ENCODE data around the gene MSH5. TPM values are rescaled to one million over a fixed set of nuclear protein-coding genes. Genes with fewer than 3 reads are reported as not detected.

Gene MSH5
- total and polyA plus RNA-seq, 9 of the 15 experiments (the other 6 are each of a cell fraction or from before 2014, with no cell fraction given) = 12.5 to 104 (median 46.6) TPM

DNA sequence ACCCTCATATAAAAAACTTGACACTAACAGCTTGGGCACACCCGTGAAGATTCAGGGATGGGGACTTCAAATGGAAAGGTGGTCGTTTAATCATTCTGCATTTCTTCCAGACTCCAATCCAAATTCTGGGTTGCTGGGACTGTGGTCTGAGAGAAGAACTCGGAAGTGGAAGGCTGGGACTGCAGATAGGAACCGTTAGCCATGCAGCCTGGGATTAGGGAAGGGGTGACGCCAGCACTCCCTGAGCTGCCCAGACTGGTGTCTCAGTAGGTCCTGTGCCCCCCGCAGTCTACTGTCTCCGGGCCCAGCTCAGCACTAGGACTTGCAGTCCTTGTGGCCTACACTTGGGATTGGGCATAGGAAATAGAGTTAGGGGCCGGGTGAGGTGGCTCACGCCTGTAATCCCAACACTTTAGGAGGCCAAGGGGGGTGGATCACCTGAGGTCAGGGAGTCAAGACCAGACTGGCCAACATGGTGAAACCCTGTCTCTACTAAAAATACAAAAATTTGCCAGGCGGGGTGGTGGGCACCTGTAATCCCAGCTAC lies 3.0 kb upstream of the MSH5 start (continued):
- TF ChIP-seq LCOR (CRISPR knock-in tag; IDR thresholded peaks at IDR 0.05) (no peak), ZFP30 (CRISPR knock-in tag; IDR thresholded peaks at IDR 0.05; ENCODE audit: borderline replicate concordance) (no peak), RUNX1 (IDR thresholded peaks at IDR 0.05; ENCODE audit: low read depth) (no peak), ZNF583 (CRISPR knock-in tag; IDR thresholded peaks at IDR 0.05) (peak; percentile 79; the same call in 1 of the 2 replicates), SMARCE1 (IDR thresholded peaks at IDR 0.05) (no peak), ZNF354B (CRISPR knock-in tag; IDR thresholded peaks at IDR 0.05) (no peak), TAF7 (tag; IDR thresholded peaks at IDR 0.05) (no peak), MEIS2 (IDR thresholded peaks at IDR 0.05; ENCODE audit: partially characterized antibody) (no peak), ZNF143 (CRISPR knock-in tag; IDR thresholded peaks at IDR 0.05) (no peak), ZNF121 (CRISPR knock-in tag; conservative IDR thresholded peaks at IDR 0.05) (no peak), HLTF (IDR thresholded peaks at IDR 0.05) (no peak; the same call in 1 of the 2 replicates), RBM34 (IDR thresholded peaks at IDR 0.05; ENCODE audit: borderline replicate concordance, insufficient read depth, low read length) (no peak), HOXB6 (CRISPR knock-in tag; IDR thresholded peaks at IDR 0.05; ENCODE audit: borderline replicate concordance) (no peak), CXXC5 (CRISPR knock-in tag; IDR thresholded peaks at IDR 0.05) (no peak; the same call in 1 of the 2 replicates), ZBED1 (IDR thresholded peaks at IDR 0.05) (no peak), ZNF445 (CRISPR knock-in tag; IDR thresholded peaks at IDR 0.05; ENCODE audit: low read depth) (no peak), RAD21 (CRISPR knock-in tag; conservative IDR thresholded peaks at IDR 0.05 in 1 of 2, IDR thresholded peaks at IDR 0.05 in 1 of 2) (no peak), NCOR1 (IDR thresholded peaks at IDR 0.05) (no peak), GATAD2B (IDR thresholded peaks at IDR 0.05; ENCODE audit: borderline replicate concordance) (no peak), CCAR2 (IDR thresholded peaks at IDR 0.05; ENCODE audit: low read depth, low read length) (no peak)
- TF ChIP-seq, protein P1, sequence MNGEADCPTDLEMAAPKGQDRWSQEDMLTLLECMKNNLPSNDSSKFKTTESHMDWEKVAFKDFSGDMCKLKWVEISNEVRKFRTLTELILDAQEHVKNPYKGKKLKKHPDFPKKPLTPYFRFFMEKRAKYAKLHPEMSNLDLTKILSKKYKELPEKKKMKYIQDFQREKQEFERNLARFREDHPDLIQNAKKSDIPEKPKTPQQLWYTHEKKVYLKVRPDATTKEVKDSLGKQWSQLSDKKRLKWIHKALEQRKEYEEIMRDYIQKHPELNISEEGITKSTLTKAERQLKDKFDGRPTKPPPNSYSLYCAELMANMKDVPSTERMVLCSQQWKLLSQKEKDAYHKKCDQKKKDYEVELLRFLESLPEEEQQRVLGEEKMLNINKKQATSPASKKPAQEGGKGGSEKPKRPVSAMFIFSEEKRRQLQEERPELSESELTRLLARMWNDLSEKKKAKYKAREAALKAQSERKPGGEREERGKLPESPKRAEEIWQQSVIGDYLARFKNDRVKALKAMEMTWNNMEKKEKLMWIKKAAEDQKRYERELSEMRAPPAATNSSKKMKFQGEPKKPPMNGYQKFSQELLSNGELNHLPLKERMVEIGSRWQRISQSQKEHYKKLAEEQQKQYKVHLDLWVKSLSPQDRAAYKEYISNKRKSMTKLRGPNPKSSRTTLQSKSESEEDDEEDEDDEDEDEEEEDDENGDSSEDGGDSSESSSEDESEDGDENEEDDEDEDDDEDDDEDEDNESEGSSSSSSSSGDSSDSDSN (IDR thresholded peaks at IDR 0.05; ENCODE audit: borderline replicate concordance in 1 of 2, low read depth in 2 of 2, low read length in 2 of 2) = peak in 1 of 2 experiments; percentile 67; a peak in 1 of 4 replicates
- TF ChIP-seq, protein P2, sequence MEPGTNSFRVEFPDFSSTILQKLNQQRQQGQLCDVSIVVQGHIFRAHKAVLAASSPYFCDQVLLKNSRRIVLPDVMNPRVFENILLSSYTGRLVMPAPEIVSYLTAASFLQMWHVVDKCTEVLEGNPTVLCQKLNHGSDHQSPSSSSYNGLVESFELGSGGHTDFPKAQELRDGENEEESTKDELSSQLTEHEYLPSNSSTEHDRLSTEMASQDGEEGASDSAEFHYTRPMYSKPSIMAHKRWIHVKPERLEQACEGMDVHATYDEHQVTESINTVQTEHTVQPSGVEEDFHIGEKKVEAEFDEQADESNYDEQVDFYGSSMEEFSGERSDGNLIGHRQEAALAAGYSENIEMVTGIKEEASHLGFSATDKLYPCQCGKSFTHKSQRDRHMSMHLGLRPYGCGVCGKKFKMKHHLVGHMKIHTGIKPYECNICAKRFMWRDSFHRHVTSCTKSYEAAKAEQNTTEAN (CRISPR knock-in tag; IDR thresholded peaks at IDR 0.05) = 0 out of 2 replicates have a peak, but pooled peaks have one; percentile 40
- TF ChIP-seq, protein P3, sequence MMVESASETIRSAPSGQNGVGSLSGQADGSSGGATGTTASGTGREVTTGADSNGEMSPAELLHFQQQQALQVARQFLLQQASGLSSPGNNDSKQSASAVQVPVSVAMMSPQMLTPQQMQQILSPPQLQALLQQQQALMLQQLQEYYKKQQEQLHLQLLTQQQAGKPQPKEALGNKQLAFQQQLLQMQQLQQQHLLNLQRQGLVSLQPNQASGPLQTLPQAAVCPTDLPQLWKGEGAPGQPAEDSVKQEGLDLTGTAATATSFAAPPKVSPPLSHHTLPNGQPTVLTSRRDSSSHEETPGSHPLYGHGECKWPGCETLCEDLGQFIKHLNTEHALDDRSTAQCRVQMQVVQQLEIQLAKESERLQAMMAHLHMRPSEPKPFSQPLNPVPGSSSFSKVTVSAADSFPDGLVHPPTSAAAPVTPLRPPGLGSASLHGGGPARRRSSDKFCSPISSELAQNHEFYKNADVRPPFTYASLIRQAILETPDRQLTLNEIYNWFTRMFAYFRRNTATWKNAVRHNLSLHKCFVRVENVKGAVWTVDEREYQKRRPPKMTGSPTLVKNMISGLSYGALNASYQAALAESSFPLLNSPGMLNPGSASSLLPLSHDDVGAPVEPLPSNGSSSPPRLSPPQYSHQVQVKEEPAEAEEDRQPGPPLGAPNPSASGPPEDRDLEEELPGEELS (CRISPR knock-in tag; IDR thresholded peaks at IDR 0.05; ENCODE audit: borderline replicate concordance) = peak; percentile 78; the same call in 1 of the 2 replicates
- TF ChIP-seq, protein P4, sequence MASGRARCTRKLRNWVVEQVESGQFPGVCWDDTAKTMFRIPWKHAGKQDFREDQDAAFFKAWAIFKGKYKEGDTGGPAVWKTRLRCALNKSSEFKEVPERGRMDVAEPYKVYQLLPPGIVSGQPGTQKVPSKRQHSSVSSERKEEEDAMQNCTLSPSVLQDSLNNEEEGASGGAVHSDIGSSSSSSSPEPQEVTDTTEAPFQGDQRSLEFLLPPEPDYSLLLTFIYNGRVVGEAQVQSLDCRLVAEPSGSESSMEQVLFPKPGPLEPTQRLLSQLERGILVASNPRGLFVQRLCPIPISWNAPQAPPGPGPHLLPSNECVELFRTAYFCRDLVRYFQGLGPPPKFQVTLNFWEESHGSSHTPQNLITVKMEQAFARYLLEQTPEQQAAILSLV (tag; IDR thresholded peaks at IDR 0.05) = no peak
